GM21576 (cell line): Measurements from ENCODE around the gene NRCAM.
"Not testable (repeated sequence)": the region's sequence is repeated elsewhere in the genome, so short reads cannot be mapped to it uniquely, and the experiment has no call there.

Experiments used
- ATAC-seq: cut with Tn5 transposase; IDR thresholded peaks from one replicate; pipeline ENCODE4 v1.9.1; 2021; ENCODE audit warnings: mild to moderate bottlenecking, moderate library complexity; ENCODE audit not compliant: unreplicated experiment

The NRCAM gene

DNA sequence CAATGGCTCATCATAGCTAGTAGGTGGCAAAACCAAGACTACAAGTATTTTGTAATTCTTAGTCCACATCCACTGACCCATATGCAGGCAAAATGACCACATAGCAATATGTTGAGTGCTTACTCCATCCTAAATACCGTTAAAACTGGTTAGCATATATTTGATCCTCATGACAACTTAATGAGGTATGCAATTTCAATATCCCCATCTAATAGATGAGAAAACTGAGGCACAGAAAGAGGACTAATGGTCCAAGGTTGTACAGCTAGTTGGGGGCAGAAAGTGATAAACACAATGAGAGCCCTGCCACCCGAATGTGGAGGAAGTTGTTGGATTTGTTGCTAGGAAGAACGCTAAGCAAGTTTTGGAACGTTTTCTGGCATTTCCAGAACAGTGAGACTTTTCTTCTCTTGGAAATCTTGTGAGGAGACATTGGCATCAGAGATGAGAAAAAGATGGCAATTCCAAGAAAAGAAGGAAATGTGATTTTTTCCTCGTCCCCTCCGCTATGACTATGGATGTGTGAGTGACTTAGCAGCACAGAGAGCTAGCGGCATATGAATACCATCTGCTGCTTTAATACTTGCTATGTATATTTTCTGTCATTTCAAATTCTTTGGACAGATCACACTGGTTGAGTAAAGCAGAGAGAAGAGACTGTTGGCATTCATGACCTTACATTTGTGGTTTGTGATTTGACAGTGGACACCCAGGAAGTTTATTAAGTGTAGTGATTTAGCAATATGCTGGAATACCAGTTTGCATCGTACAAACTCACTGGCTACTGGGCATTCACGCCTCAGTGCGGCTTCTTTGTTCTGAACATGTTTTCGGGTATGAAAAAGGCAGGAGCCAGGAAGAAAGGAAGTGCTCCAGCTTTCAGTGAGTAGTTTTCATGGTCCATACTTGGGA is 51.5 kb downstream of the NRCAM start:
- ATAC-seq, result no peak

DNA sequence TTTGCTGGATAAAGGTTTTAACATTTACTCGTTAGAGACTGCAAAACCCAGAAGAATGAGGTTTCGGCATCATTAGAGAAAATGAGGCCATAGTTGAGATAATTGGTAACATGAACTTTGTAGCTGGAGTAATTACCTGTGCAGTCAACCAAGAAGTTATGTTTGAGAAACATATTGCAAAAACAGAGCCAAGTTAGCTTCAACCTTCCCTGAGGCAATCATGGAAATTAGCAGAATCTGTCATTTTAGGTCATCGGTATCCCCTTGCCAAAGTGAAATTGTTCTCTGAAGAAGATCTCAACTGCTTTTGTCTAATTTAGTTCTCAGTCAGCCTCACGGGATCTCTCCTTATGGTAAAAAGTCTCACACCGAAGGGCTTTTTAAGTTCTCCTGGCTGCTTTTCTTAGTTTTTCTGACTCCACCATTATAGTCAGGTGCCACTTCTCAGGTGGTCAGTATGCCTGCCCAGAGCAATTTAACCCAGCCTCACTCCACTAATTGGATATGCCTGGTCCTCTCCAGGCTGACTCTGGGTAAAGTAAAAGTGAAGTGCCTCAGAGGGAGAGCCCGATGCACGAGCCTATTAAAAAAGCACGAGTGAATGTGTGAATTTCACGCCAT is 52.5 kb downstream of the NRCAM start:
- no peak for ATAC-seq

- no peak for ATAC-seq
Observed at GRCh38 chr7:108402865-108403264, 53.4 kb downstream of the NRCAM start.

- ATAC-seq, result no peak
Observed at GRCh38 chr7:108396080-108396479, 60.2 kb downstream of the NRCAM start.

GRCh38 chr7:108395426-108395825 is 60.8 kb downstream of the NRCAM start:
- ATAC-seq, result no peak

DNA sequence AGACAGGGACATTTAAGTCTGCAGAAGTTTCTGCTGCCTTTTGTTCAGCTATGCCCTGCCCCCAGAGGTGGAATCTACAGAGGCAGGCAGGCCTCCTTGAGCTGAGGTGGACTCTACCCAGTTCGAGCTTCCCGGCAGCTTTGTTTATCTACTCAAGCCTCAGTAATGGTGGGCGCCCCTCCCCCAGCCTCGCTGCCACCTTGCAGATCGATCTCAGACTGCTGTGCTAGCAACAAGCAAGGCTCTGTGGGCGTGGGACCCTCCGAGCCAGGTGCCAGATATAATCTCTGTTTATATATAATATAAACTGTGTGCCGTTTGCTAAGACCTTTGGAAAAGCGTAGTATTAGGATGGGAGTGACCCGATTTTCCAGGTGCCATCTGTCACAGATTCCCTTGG is 63.1 kb downstream of the NRCAM start:
- ATAC-seq, result not testable (repeated sequence)

DNA sequence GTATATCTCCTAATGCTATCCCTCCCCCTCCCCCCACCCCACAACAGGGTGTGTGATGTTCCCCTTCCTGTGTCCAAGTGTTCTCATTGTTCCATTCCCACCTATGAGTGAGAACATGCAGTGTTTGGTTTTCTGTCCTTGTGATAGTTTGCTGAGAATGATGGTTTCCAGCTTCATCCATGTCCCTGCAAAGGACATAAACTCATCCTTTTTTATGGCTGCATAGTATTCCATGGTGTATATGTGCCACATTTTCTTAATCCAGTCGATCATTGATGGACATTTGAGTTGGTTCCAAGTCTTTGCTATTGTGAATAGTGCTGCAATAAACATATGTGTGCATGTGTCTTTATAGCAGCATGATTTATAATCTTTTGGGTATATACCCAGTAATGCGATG is 68.5 kb downstream of the NRCAM start:
- not testable (repeated sequence) for ATAC-seq

- ATAC-seq, result no peak
Observed at GRCh38 chr7:108385834-108386422, 70.3 kb downstream of the NRCAM start.

DNA sequence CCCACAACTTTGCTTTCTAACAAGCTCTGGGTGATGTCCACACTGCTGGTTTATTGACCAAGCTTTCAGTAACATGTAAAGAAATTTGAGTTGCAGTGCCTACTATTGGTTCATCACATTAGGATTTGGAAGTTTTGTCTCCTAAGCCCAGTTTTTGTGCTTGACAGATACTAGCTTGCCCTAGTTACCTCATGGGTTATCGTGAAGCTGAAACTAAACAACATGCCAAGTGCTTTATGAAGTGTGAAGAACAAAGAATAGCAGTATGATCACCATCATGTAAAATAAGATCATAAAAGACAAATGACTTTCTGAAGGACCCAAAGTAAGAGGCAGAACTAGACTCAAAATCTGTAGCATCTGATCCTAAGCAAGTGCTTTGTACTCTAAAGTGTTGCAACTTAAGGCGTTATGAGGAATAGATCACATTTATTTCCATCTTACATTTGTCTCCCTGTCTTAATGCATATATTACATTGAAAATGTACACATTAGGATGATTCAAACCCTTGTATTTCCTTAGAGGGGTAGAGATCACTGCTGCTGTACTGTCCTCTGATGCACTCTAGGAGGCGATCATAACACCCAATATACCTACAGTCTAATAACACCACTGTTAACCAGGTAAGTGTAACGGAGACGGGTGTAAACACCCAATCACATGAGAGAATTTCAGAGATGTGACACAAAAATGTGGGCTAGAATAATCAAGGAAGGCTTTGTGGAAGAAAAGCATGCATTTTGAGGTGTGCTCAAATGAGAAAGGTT is 71.3 kb downstream of the NRCAM start:
- ATAC-seq, result peak; percentile 69

GRCh38 chr7:108382932-108383331 is 73.3 kb downstream of the NRCAM start:
- ATAC-seq, result no peak

DNA sequence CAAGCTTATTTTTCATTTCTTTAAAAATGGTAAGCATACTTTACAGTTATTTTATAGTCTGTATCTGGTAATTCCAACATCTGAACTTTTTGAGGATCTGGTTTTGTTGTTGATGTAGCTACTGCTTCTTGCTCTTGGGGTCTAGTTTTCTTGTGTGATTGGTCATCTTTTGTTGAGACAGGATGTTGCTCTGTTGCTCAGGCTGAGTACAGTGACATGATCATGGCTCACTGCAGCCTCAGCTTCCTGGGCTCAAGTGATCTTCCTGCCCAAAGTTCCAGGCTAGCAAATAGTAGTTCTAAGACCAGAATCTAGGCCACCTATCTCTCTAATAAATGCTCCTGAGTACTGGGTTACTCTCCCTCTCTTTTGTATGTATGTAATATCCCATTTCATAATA is 75.7 kb downstream of the NRCAM start:
- ATAC-seq, result no peak

GRCh38 chr7:108376206-108376605 is 80.0 kb downstream of the NRCAM start:
- ATAC-seq, result no peak

- no peak for ATAC-seq
Observed at GRCh38 chr7:108375668-108376067, 80.6 kb downstream of the NRCAM start.

GRCh38 chr7:108374899-108375298 is 81.3 kb downstream of the NRCAM start:
- no peak for ATAC-seq

DNA sequence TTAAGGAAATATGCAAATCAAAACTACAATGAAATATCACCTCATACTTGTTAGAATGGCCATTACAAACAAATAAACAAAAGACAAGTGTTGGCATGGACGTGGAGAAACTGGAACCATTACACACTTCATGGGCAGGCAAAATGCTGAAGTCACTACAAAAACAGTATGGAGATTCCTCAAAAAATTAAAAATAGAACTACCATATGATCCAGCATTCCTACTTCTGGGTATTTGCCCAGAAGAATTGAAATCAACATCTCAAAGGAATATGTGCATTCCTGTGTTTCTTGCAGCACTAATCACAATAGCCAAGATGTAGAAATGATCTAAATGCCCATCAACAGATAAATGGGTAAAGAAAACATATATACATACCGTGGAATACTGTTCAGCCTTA is 83.6 kb downstream of the NRCAM start:
- ATAC-seq, result no peak

- no peak for ATAC-seq
Observed at GRCh38 chr7:108370616-108371015, 85.6 kb downstream of the NRCAM start.

DNA sequence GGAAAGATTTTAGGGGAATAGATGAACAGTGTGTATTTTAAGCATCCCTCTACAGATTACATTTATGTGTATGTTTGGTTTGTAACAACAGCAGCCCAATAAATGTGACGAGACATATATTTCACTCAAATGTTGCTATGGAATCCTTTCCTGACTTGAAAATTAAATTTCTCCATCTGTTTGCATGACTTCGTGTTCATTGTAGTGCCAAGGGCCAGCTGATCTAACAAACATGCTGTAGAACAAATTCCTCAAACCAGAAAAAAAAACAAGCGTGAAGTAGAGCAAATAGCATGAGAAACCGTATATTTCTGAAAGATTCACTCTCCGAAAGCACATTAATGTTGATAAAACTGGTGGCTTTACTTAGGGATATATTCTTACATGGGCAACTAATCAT is 87.8 kb downstream of the NRCAM start:
- ATAC-seq, result no peak

- no peak for ATAC-seq
Observed at GRCh38 chr7:108367946-108368345, 88.3 kb downstream of the NRCAM start.

DNA sequence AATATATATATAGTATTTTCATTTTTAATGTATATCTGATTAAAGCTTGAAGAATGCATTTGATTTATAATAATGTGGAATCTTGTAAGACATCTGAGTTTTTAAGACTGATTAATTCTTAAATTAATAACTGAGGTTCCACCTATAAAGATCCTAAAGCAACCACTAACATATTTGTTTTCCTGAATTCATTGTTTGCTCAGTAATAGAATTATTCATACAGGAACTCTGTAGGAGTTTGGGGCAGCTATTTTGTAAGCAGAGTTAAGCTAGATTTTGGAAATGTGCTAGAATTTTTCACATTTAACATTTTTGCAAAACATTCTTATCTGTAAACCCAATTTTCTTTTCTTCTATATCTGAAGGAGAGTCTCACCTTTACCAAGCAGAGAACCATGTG is 88.9 kb downstream of the NRCAM start:
- no peak for ATAC-seq

- ATAC-seq, result no peak
Observed at GRCh38 chr7:108363659-108364058, 92.6 kb downstream of the NRCAM start.
